Measurements from ENCODE around the gene TAOK2. TPM values are rescaled to one million over a fixed set of nuclear protein-coding genes. Genes with fewer than 3 reads are reported as not detected.

Gene TAOK2
- total RNA-seq, 6 experiments from 2014 or later = 50.4 to 56.9 (median 53.0) TPM

GRCh38 chr16:30028438-30029076, 54.9 kb downstream of the TAOK2 start:
- no peak for TF ChIP-seq CTCF (IDR thresholded peaks at IDR 0.05)
- H3K27ac Mint-ChIP-seq = no peak overlapping the region
- H3K4me1 Mint-ChIP-seq (ENCODE audit: low read depth) = peaks cover 6% of the 10 kb centered on the region; the same call in 1 of the 2 replicates
- H3K36me3 Mint-ChIP-seq (ENCODE audit: low read depth) = no peaks in the 10 kb centered on the region
- no peak overlapping the region for H3K4me3 Mint-ChIP-seq
- H3K9me3 Mint-ChIP-seq = no peaks in the 10 kb centered on the region
- peaks cover 48% of the 10 kb centered on the region for H3K27me3 Mint-ChIP-seq (ENCODE audit: insufficient read depth)
- DNase-seq = no peak

GRCh38 chr16:30030011-30030685, 56.5 kb downstream of the TAOK2 start:
- Mint-ChIP-seq H3K4me3 (no peak overlapping the region), H3K27me3 (ENCODE audit: insufficient read depth) (peaks cover 47% of the 10 kb centered on the region), H3K27ac (no peak overlapping the region), H3K36me3 (ENCODE audit: low read depth) (no peaks in the 10 kb centered on the region), H3K9me3 (no peaks in the 10 kb centered on the region), H3K4me1 (ENCODE audit: low read depth) (peaks cover 6% of the 10 kb centered on the region; the same call in 1 of the 2 replicates)
- no peak for DNase-seq
- no peak for TF ChIP-seq CTCF (IDR thresholded peaks at IDR 0.05)

GRCh38 chr16:30030841-30031413, 57.3 kb downstream of the TAOK2 start, which contains the start of gene TLCD3B:
TLCD3B (minus strand) TSS chr16:30031271; CDS start chr16:30030527, 744 bp downstream.
- no peaks in the 10 kb centered on the region for H3K36me3 Mint-ChIP-seq (ENCODE audit: low read depth)
- peak within 1 kb of the TSS; percentile 30; the same call in 1 of the 2 replicates for H3K4me3 Mint-ChIP-seq
- peaks cover 54% of the 10 kb centered on the region for H3K27me3 Mint-ChIP-seq (ENCODE audit: insufficient read depth)
- H3K9me3 Mint-ChIP-seq = no peaks in the 10 kb centered on the region
- peaks cover 6% of the 10 kb centered on the region; the same call in 1 of the 2 replicates for H3K4me1 Mint-ChIP-seq (ENCODE audit: low read depth)
- no peak for DNase-seq
- no peak within 1 kb of the TSS for H3K27ac Mint-ChIP-seq
- TF ChIP-seq CTCF (IDR thresholded peaks at IDR 0.05) = no peak

GRCh38 chr16:30031477-30031918, 57.8 kb downstream of the TAOK2 start:
- H3K36me3 Mint-ChIP-seq (ENCODE audit: low read depth) = no peaks in the 10 kb centered on the region
- no peak overlapping the region for H3K27ac Mint-ChIP-seq
- H3K9me3 Mint-ChIP-seq = no peaks in the 10 kb centered on the region
- H3K4me1 Mint-ChIP-seq (ENCODE audit: low read depth) = peaks cover 6% of the 10 kb centered on the region; the same call in 1 of the 2 replicates
- no peak for DNase-seq
- no peak for TF ChIP-seq CTCF (IDR thresholded peaks at IDR 0.05)
- no peak overlapping the region for H3K4me3 Mint-ChIP-seq
- peaks cover 52% of the 10 kb centered on the region for H3K27me3 Mint-ChIP-seq (ENCODE audit: insufficient read depth)

GRCh38 chr16:30032083-30032819, 58.6 kb downstream of the TAOK2 start:
- Mint-ChIP-seq H3K27me3 (ENCODE audit: insufficient read depth) (peaks cover 52% of the 10 kb centered on the region), H3K27ac (no peak overlapping the region), H3K9me3 (no peaks in the 10 kb centered on the region), H3K4me1 (ENCODE audit: low read depth) (peaks cover 6% of the 10 kb centered on the region; the same call in 1 of the 2 replicates), H3K36me3 (ENCODE audit: low read depth) (no peaks in the 10 kb centered on the region), H3K4me3 (peak overlapping the region; percentile 30; the same call in 1 of the 2 replicates)
- peak; percentile 45 for DNase-seq
- peak; percentile 94 for TF ChIP-seq CTCF (IDR thresholded peaks at IDR 0.05)
